Stimulated activated CD4-positive, alpha-beta T cell treated with anti-CD3 and anti-CD28 coated beads, Interleukin-1b, Interleukin-23, amount 100 ng/mL, for 24 hours (primary cell): ENCODE data around the gene ROMO1.
"Not testable (repeated sequence)": the region's sequence is repeated elsewhere in the genome, so short reads cannot be mapped to it uniquely, and the experiment has no call there.

Source experiments
- DNase-seq, 4 experiments: peaks; one replicate each; pipeline ENCODE4 v3.0.0-alpha.2; 2020; ENCODE audit warnings: low read depth in 4 of 4, low spot score in 1 of 4

ROMO1 gene

GRCh38 chr20:35710039-35710438 lies 10.8 kb downstream of the ROMO1 start:
- no peak for DNase-seq

- DNase-seq, result no peak
These were observed 11.8 kb downstream of the ROMO1 start for GRCh38 chr20:35710884-35711587.

- no peak for DNase-seq
These were observed 12.5 kb downstream of the ROMO1 start for GRCh38 chr20:35711588-35712209.

- not testable (repeated sequence) for DNase-seq
These were observed 13.9 kb downstream of the ROMO1 start for GRCh38 chr20:35713120-35713519.

DNA sequence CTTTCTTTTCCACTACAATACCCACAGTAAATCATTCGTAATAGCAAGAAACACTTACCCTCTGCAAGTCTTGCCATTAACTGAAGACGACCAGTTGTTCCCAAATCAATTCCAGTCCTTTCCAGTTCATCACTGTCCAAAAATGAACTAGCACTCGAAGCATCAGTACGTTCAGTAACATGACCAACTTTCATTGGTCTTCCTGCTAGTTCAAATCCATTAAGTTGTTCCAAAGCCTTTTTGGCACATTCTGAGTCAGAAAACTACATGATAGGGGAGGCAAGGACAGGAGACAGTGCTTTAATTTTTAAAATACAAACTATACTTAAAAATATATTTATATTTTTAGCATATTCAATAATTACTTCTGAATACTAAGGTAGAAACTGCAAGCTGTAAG lies 14.9 kb downstream of the ROMO1 start:
- no peak for DNase-seq

GRCh38 chr20:35715652-35716051 lies 16.4 kb downstream of the ROMO1 start:
- no peak for DNase-seq

DNA sequence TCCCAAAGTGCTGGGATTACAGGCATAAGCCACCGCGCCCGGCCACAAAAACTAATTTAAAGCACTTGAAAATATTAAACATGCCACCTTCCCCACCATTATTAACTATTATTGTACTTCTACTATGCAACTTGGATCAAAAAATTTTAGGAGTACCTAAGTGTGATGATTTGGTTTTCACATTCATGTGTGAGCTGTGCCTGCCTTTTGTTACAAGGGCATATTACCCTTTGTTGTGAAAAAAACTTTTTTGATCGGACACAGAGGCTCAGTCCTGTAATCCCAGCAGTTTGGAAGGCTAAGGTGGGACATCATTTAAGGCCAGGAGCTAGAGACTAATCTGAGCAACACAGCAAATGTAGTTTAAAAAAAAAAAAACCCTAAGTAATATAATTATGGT lies 17.1 kb downstream of the ROMO1 start:
- DNase-seq, result no peak

GRCh38 chr20:35718321-35718720 lies 19.1 kb downstream of the ROMO1 start:
- not testable (repeated sequence) for DNase-seq

DNA sequence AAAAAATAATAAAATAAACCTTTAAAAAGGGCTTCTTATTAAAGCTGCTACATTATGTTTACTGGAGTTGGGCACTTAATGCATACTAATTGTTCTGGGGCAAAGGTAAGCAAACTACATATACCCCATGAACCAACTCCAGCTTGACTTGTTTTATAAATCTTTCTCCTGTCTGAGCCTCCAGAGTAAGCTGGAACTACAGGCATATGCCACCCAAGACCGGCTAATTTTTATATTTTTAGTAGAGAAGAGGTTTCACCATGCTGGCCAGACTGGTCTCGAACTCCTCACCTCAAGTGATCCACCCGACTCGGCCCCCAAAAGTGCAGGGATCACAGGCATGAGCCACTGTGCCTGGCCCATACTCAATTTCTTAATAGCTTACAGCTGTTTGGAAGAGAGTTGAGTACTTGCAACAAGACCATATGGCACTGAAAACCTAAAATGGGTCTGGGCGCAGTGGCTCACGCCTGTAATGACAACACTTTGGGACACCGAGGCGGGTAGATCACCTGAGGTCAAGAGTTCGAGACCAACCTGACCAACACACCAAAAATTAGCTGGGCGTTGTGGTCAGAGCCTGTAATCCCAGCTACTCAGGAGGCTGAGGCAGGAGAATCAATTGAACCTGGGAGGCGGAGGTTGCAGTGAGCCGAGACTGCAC lies 19.9 kb downstream of the ROMO1 start:
- no peak for DNase-seq

DNA sequence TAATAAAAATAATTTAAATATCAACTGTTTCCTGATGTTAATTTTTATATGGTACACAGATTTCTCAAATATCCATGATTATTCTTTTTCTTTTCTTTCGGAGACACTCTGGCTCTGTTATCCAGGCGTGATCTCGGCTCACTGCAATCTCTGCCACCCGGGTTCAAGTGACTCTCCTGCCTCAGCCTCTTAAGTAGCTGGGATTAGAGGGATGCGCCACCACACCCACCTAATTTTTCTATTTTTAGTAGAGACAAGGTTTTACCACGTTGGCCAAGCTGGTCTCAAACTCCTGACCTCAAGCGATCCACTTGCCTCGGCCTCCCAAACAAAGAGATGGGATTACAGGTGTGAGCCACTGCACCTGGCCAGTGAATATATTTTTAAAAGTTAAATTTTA lies 20.5 kb downstream of the ROMO1 start:
- no peak for DNase-seq

GRCh38 chr20:35720165-35721123 lies 21.2 kb downstream of the ROMO1 start:
- DNase-seq, result no peak

DNA sequence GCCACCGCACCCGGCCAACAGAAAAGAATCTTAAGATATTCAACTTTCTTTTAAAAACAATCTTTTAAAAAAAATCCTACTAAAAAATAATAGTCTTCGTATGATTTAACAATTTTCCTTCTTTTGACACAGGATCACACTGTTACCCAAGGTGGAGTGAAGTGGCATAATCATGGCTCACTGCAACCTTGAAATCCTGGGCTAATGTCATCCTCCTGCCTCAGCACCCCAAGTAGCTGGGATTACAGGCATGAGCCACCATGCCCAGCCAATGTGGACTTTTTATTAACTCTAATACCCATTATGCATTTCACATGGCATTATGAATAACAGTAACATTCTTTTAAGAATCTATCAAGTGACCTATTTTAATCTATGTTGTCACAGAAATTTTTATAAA lies 22.0 kb downstream of the ROMO1 start:
- DNase-seq, result no peak

DNA sequence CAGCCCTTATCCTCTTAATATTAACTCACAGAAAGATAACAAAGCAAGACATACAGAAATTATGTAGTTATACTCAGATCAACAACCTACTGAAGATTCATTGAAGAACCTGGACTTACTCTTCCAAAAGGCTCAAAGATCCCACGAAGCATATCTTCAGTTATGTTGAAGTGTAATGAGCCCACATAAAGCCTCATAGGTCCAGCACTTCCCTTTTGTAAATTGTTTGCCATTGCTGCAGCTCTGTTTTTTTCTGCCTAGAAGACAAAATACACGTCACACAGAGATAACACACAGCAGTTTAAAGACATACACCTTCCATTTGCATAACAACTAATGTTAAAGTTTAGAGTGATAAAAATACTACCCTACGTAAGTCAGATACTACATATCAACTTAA lies 22.4 kb downstream of the ROMO1 start:
- no peak for DNase-seq

GRCh38 chr20:35723275-35723639 lies 24.1 kb downstream of the ROMO1 start:
- not testable (repeated sequence) for DNase-seq

- not testable (repeated sequence) for DNase-seq
These were observed 24.6 kb downstream of the ROMO1 start for GRCh38 chr20:35723652-35724320.

- no peak for DNase-seq
These were observed 25.4 kb downstream of the ROMO1 start for GRCh38 chr20:35724321-35725230.

- no peak for DNase-seq
These were observed 27.9 kb downstream of the ROMO1 start for GRCh38 chr20:35726842-35727711.

- no peak for DNase-seq
These were observed 30.1 kb downstream of the ROMO1 start for GRCh38 chr20:35729283-35729807.
